ENCODE data around the gene MTCL1.

MTCL1 gene

GRCh38 chr18:8828798-8829197 is 123.4 kb downstream of the MTCL1 start:
- H3K27ac Mint-ChIP-seq: no peak overlapping the region
- no peaks in the 10 kb centered on the region for H3K36me3 Mint-ChIP-seq (ENCODE audit: low read depth)
- H3K4me3 Mint-ChIP-seq: no peak overlapping the region
- H3K4me1 Mint-ChIP-seq (ENCODE audit: low read depth): no peaks in the 10 kb centered on the region
- H3K27me3 Mint-ChIP-seq (ENCODE audit: low read depth): peaks cover 3% of the 10 kb centered on the region
- no peaks in the 10 kb centered on the region for H3K9me3 Mint-ChIP-seq

- H3K36me3 Mint-ChIP-seq (ENCODE audit: low read depth): no peaks in the 10 kb centered on the region
- H3K9me3 Mint-ChIP-seq: no peaks in the 10 kb centered on the region
- H3K27ac Mint-ChIP-seq: no peak overlapping the region
- peaks cover 3% of the 10 kb centered on the region for H3K27me3 Mint-ChIP-seq (ENCODE audit: low read depth)
- no peak overlapping the region for H3K4me3 Mint-ChIP-seq
- H3K4me1 Mint-ChIP-seq (ENCODE audit: low read depth): no peaks in the 10 kb centered on the region
These were observed 125.0 kb downstream of the MTCL1 start for GRCh38 chr18:8830067-8831060.

GRCh38 chr18:8831112-8831511 is 125.8 kb downstream of the MTCL1 start:
- no peaks in the 10 kb centered on the region for H3K4me1 Mint-ChIP-seq (ENCODE audit: low read depth)
- no peak overlapping the region for H3K4me3 Mint-ChIP-seq
- H3K27ac Mint-ChIP-seq: no peak overlapping the region
- no peaks in the 10 kb centered on the region for H3K36me3 Mint-ChIP-seq (ENCODE audit: low read depth)
- no peaks in the 10 kb centered on the region for H3K9me3 Mint-ChIP-seq
- peaks cover 3% of the 10 kb centered on the region for H3K27me3 Mint-ChIP-seq (ENCODE audit: low read depth)

- no peaks in the 10 kb centered on the region for H3K36me3 Mint-ChIP-seq (ENCODE audit: low read depth)
- no peak overlapping the region for H3K4me3 Mint-ChIP-seq
- no peaks in the 10 kb centered on the region for H3K9me3 Mint-ChIP-seq
- no peaks in the 10 kb centered on the region for H3K4me1 Mint-ChIP-seq (ENCODE audit: low read depth)
- peaks cover 3% of the 10 kb centered on the region for H3K27me3 Mint-ChIP-seq (ENCODE audit: low read depth)
- H3K27ac Mint-ChIP-seq: no peak overlapping the region
These were observed 126.2 kb downstream of the MTCL1 start for GRCh38 chr18:8831531-8831930.

- H3K27me3 Mint-ChIP-seq (ENCODE audit: low read depth): no peaks in the 10 kb centered on the region
- no peak overlapping the region for H3K4me3 Mint-ChIP-seq
- no peaks in the 10 kb centered on the region for H3K36me3 Mint-ChIP-seq (ENCODE audit: low read depth)
- peaks cover 5% of the 10 kb centered on the region for H3K9me3 Mint-ChIP-seq
- no peak overlapping the region for H3K27ac Mint-ChIP-seq
- H3K4me1 Mint-ChIP-seq (ENCODE audit: low read depth): no peaks in the 10 kb centered on the region
These were observed 128.1 kb downstream of the MTCL1 start for GRCh38 chr18:8833480-8833879.

GRCh38 chr18:8834881-8835280 is 129.5 kb downstream of the MTCL1 start:
- peaks cover 5% of the 10 kb centered on the region for H3K9me3 Mint-ChIP-seq
- no peaks in the 10 kb centered on the region for H3K4me1 Mint-ChIP-seq (ENCODE audit: low read depth)
- no peaks in the 10 kb centered on the region for H3K36me3 Mint-ChIP-seq (ENCODE audit: low read depth)
- no peak overlapping the region for H3K27ac Mint-ChIP-seq
- H3K27me3 Mint-ChIP-seq (ENCODE audit: low read depth): no peaks in the 10 kb centered on the region
- H3K4me3 Mint-ChIP-seq: no peak overlapping the region

- H3K27ac Mint-ChIP-seq: no peak overlapping the region
- H3K4me3 Mint-ChIP-seq: no peak overlapping the region
- no peaks in the 10 kb centered on the region for H3K27me3 Mint-ChIP-seq (ENCODE audit: low read depth)
- no peaks in the 10 kb centered on the region for H3K36me3 Mint-ChIP-seq (ENCODE audit: low read depth)
- peaks cover 5% of the 10 kb centered on the region for H3K9me3 Mint-ChIP-seq
- no peaks in the 10 kb centered on the region for H3K4me1 Mint-ChIP-seq (ENCODE audit: low read depth)
These were observed 130.2 kb downstream of the MTCL1 start for GRCh38 chr18:8835521-8835953.

- H3K27me3 Mint-ChIP-seq (ENCODE audit: low read depth): peaks cover 4% of the 10 kb centered on the region
These were observed 133.9 kb downstream of the MTCL1 start for GRCh38 chr18:8839281-8839680.

GRCh38 chr18:8841781-8842485 is 136.6 kb downstream of the MTCL1 start:
- Mint-ChIP-seq H3K27me3 (ENCODE audit: low read depth) (peaks cover 4% of the 10 kb centered on the region), H3K9me3 (peaks cover 5% of the 10 kb centered on the region), H3K27ac (no peak overlapping the region), H3K4me1 (ENCODE audit: low read depth) (no peaks in the 10 kb centered on the region), H3K36me3 (ENCODE audit: low read depth) (no peaks in the 10 kb centered on the region), H3K4me3 (no peak overlapping the region)

More at GRCh38 chr18:8839281-8839680, 133.9 kb downstream of the MTCL1 start:
- Mint-ChIP-seq H3K36me3 (ENCODE audit: low read depth) (no peaks in the 10 kb centered on the region), H3K4me3 (no peak overlapping the region), H3K9me3 (peaks cover 5% of the 10 kb centered on the region), H3K4me1 (ENCODE audit: low read depth) (no peaks in the 10 kb centered on the region), H3K27ac (no peak overlapping the region)

- Mint-ChIP-seq H3K36me3 (ENCODE audit: low read depth) (no peaks in the 10 kb centered on the region), H3K27ac (no peak overlapping the region), H3K9me3 (no peaks in the 10 kb centered on the region), H3K4me1 (ENCODE audit: low read depth) (no peaks in the 10 kb centered on the region), H3K4me3 (no peak overlapping the region), H3K27me3 (ENCODE audit: low read depth) (peaks cover 8% of the 10 kb centered on the region)
These were observed 137.2 kb downstream of the MTCL1 start for GRCh38 chr18:8842506-8842905.

- Mint-ChIP-seq H3K27me3 (ENCODE audit: low read depth) (peaks cover 8% of the 10 kb centered on the region), H3K4me3 (no peak overlapping the region), H3K9me3 (no peaks in the 10 kb centered on the region), H3K36me3 (ENCODE audit: low read depth) (no peaks in the 10 kb centered on the region), H3K4me1 (ENCODE audit: low read depth) (no peaks in the 10 kb centered on the region), H3K27ac (no peak overlapping the region)
These were observed 137.6 kb downstream of the MTCL1 start for GRCh38 chr18:8843005-8843404.

- Mint-ChIP-seq H3K36me3 (ENCODE audit: low read depth) (no peaks in the 10 kb centered on the region), H3K4me1 (ENCODE audit: low read depth) (no peaks in the 10 kb centered on the region), H3K27me3 (ENCODE audit: low read depth) (peaks cover 8% of the 10 kb centered on the region), H3K27ac (no peak overlapping the region), H3K4me3 (no peak overlapping the region), H3K9me3 (no peaks in the 10 kb centered on the region)
These were observed 139.4 kb downstream of the MTCL1 start for GRCh38 chr18:8844721-8845148.

GRCh38 chr18:8845506-8845905 is 140.2 kb downstream of the MTCL1 start:
- no peaks in the 10 kb centered on the region for H3K4me1 Mint-ChIP-seq (ENCODE audit: low read depth)
- no peak overlapping the region for H3K27ac Mint-ChIP-seq
- H3K4me3 Mint-ChIP-seq: no peak overlapping the region
- no peaks in the 10 kb centered on the region for H3K9me3 Mint-ChIP-seq
- H3K27me3 Mint-ChIP-seq (ENCODE audit: low read depth): peaks cover 8% of the 10 kb centered on the region
- no peaks in the 10 kb centered on the region for H3K36me3 Mint-ChIP-seq (ENCODE audit: low read depth)

GRCh38 chr18:8847066-8847755 is 141.9 kb downstream of the MTCL1 start:
- Mint-ChIP-seq H3K9me3 (no peaks in the 10 kb centered on the region), H3K27ac (no peak overlapping the region), H3K4me1 (ENCODE audit: low read depth) (no peaks in the 10 kb centered on the region), H3K27me3 (ENCODE audit: low read depth) (peaks cover 4% of the 10 kb centered on the region), H3K4me3 (no peak overlapping the region), H3K36me3 (ENCODE audit: low read depth) (no peaks in the 10 kb centered on the region)
